Heart right ventricle (tissue), 16 donors: ENCODE measurements around the gene CFAP61. TPM values are rescaled to one million over a fixed set of nuclear protein-coding genes. Genes with fewer than 3 reads are reported as not detected.

ENCODE experiments used
- ATAC-seq, 8 donors: fragments of 200-7000 bp; cut with Tn5 transposase; one replicate each; pipeline ENCODE4 v1.9.1; 2020; ENCODE audit warnings: mild to moderate bottlenecking in 8 of 8, moderate library complexity in 8 of 8, moderate number of reproducible peaks in 1 of 8
- DNase-seq, 2 donors: peaks; one replicate each; pipeline ENCODE4 v3.0.0-alpha.2; 2020
- H3K27ac ChIP-seq, 10 donors: fragments of 200-600 bp; sonication (generic) in 2 of 10; one replicate each; pipeline versions ENCODE4 v1.5.0 to v1.8.0; 2020 to 2022; ENCODE audit warnings: mild to moderate bottlenecking in 3 of 10
- H3K27me3 ChIP-seq, 7 donors: fragments of 200-600 bp; one replicate each; pipeline ENCODE4 v1.8.0; 2021 to 2022; ENCODE audit warnings: mild to moderate bottlenecking in 2 of 7
- H3K36me3 ChIP-seq, 9 donors: fragments of 200-600 bp; sonication (generic) in 1 of 9; one replicate each; pipeline versions ENCODE4 v1.5.0 to v1.8.0; 2020 to 2022; ENCODE audit warnings: mild to moderate bottlenecking in 2 of 9
- H3K4me1 ChIP-seq, 9 donors: fragments of 200-600 bp; sonication (generic) in 1 of 9; one replicate each; pipeline versions ENCODE4 v1.5.0 to v1.8.0; 2020 to 2022; ENCODE audit warnings: mild to moderate bottlenecking in 4 of 9
- H3K4me3 ChIP-seq, 10 donors: fragments of 200-600 bp; sonication (generic) in 2 of 10; one replicate each; pipeline versions ENCODE4 v1.5.0 to v1.8.0; 2020 to 2022; ENCODE audit warnings: mild to moderate bottlenecking in 7 of 10, moderate library complexity in 2 of 10
- H3K9me3 ChIP-seq, 11 donors: fragments of 200-600 bp in 10 of 11; sonication (generic) in 2 of 11; one replicate each; pipeline versions ENCODE4 v1.5.0 to v1.8.0; 2013 to 2022; ENCODE audit warnings: mild to moderate bottlenecking in 2 of 11, control low read depth in 1 of 11, moderate library complexity in 1 of 11
- WGBS, 2 donors: extraction: QIAGEN DNeasy Blood & Tissue Kit; methylation state at CpG; one replicate each; pipeline ENCODE4 v1.1.7; 2013; ENCODE audit warnings: inconsistent platforms in 1 of 2; 5-methylcytosine and 5-hydroxymethylcytosine counted together
- intact Hi-C, 10 donors: fragments of 100-400 bp; cut with DNase I; formaldehyde crosslinking; loops; one replicate each; pipeline versions ENCODE4 v1.11.1 to v1.14.2; 2022
- polyA plus RNA-seq, 2 donors: library from polyadenylated mRNA; stranded (reverse); fragments of 200-250 nt; gene quantifications; one replicate each; pipeline ENCODE4 v1.2.3, GENCODE V29; 2013
- total RNA-seq, 10 donors: library from RNA; stranded (reverse); fragmentation: NEBNext Ultra II Directional in 3 of 10; extraction: Animal tissue kit (Norgen Biotek cat#: 25700) in 3 of 10; gene quantifications; one replicate each; pipeline versions ENCODE4 v1.2.1 to v1.2.4, GENCODE V29; 2021 to 2023
- TF ChIP-seq, protein P1 (sequence below), 9 donors: fragments of 200-600 bp; sonication (generic) in 2 of 9; IDR thresholded peaks; one replicate each; pipeline versions ENCODE4 v1.5.0 to v1.8.0; 2021 to 2022; ENCODE audit warnings: antibody characterized with exemption in 9 of 9, mild to moderate bottlenecking in 5 of 9, moderate library complexity in 1 of 9
- donor health status: Arrhythmogenic right ventricular cardiomyopathy.
- donor health status: ischemic (EF 13 %, LVEDD 7.1; RV severe dilation, severe dysfunction).
- donor health status: healthy with polysubstance abuse.
- donor health status: DM: no; HTN: yes; CAD: no.
- donor health status: DM: no; HTN: no; CAD: no.
- donor health status: ischemic (EF 25% LVEDD 6.9; RV normal size, moderate dysfunction).
- donor health status: ischemic (EF 25% LVEDD 5.7; RV mildly dilated, moderate dysfunction).
- donor health status: healthy.
- donor health status: DM: yes; HTN: yes; CAD: no.
- donor health status: Ischemic cardiomyopathy.
- donor health status: ischemic (EF 35%, LVEDD 5.7; RV mildly dilated, moderate dysfunction).
- donor health status: nonischemic (EF 11% LVEDD 7.7; RV severe dilation, severe dysfunction).
- donor health status: DM: yes; HTN: yes; CAD: no.
- donor health status: PGD.
- donor health status: ischemic (EF 29% LVEDD 5.4; RV normal size, mild dysfunction).
- donor health status: nonischemic (EF 23%, LVEDD 6.1; RV moderate dilation, normal function).

Gene CFAP61
- total and polyA plus RNA-seq, 12 donors: 8.2 to 140 (median 60.6) TPM

DNA sequence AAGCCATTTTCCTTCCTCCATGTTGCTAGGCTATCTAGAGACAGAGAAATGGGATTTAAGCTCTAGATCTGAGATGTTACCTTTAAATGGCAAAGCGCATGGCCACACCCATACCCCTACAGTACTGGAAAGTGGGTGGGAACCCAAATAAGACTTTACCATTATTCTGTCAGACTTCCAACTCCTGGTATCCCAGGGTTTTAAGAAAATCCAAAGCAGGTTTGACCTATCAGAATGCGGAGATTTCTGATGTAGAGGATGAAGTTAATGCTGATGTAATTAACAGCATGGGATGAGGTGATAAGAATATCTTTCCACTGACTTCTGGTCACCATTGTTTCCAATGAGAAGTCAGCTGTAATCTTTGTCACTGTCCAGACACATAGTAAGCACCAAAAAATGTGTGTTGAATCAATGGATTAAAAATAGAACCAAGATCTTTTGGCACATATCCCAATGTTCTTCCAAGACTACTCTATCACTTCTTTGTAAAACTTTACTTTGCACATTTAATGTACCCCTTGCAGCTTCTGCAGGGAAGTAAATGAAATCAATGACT lies 174.8 kb downstream of the CFAP61 start:
- 87 to 95% methylated on average over 2 of the region's 2 CpGs for WGBS, 2 donors
- peaks cover 0 to 10% (median 0%) of the 10 kb centered on the region in 7 donors for H3K27me3 ChIP-seq

DNA sequence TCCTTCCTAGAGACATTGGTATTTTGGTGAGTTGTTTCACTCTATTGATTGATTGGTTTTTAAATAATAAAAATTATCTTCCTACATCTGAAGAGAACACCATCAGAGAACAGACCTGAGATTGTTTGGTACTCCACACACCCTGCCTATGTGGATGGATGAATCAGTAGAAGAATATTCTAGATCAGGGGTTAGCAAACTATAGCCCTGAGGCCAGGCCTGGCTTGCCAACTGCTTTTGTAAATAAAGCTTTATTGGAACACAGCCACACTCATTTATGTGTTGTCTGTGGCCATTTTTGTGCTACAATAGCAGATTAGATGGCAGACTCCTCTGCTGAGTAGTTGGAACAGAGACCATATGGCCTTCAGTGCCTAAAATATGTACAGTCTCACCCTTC lies 176.0 kb downstream of the CFAP61 start:
- Histone ChIP-seq H3K27me3 (peaks cover 0 to 10% (median 0%) of the 10 kb centered on the region in 7 donors), H3K27ac (no peak overlapping the region), H3K4me1 (peaks cover 0 to 15% (median 7%) of the 10 kb centered on the region in 9 donors)

More for the DNA sequence above, 174.8 kb downstream of the CFAP61 start:
- H3K4me3 ChIP-seq: no peak overlapping the region
- intact Hi-C loops: no loop called here
- H3K9me3 ChIP-seq: peaks cover 0 to 18% (median 10%) of the 10 kb centered on the region in 11 donors
- no peak for DNase-seq
- no peak overlapping the region for H3K27ac ChIP-seq
- peak in 1 of 8 donors; percentile 20 for ATAC-seq
- H3K36me3 ChIP-seq: no peaks in the 10 kb centered on the region
- TF ChIP-seq, protein P1, sequence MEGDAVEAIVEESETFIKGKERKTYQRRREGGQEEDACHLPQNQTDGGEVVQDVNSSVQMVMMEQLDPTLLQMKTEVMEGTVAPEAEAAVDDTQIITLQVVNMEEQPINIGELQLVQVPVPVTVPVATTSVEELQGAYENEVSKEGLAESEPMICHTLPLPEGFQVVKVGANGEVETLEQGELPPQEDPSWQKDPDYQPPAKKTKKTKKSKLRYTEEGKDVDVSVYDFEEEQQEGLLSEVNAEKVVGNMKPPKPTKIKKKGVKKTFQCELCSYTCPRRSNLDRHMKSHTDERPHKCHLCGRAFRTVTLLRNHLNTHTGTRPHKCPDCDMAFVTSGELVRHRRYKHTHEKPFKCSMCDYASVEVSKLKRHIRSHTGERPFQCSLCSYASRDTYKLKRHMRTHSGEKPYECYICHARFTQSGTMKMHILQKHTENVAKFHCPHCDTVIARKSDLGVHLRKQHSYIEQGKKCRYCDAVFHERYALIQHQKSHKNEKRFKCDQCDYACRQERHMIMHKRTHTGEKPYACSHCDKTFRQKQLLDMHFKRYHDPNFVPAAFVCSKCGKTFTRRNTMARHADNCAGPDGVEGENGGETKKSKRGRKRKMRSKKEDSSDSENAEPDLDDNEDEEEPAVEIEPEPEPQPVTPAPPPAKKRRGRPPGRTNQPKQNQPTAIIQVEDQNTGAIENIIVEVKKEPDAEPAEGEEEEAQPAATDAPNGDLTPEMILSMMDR (IDR thresholded peaks at IDR 0.05): no peak
- peaks cover 0 to 10% (median 3%) of the 10 kb centered on the region in 9 donors for H3K4me1 ChIP-seq

DNA sequence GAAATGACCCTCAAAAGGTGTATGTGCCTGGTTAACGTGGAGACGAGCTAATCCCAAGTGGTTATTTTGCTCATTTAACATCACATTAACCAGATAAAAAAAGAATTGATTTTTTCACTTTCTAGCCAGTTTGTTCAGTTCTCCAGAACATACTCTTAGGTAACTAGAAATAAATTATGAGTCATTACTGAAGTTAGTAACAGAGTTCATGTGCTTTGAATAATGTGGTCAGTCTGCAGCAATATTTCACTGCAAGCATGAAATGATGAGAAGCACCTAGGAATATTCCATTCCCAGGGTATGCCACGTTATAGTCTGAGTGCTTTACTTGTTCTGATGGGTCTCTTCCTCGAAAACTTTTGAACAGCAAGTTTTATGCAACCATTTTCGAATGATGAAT lies 177.3 kb downstream of the CFAP61 start:
- Histone ChIP-seq H3K36me3 (no peaks in the 10 kb centered on the region), H3K27me3 (peaks cover 0 to 10% (median 0%) of the 10 kb centered on the region in 7 donors), H3K27ac (peak overlapping the region in 5 of 10 donors; percentile 0 to 67 (median 48)), H3K9me3 (peaks cover 0 to 18% (median 10%) of the 10 kb centered on the region in 11 donors), H3K4me3 (no peak overlapping the region), H3K4me1 (peaks cover 0 to 15% (median 7%) of the 10 kb centered on the region in 9 donors)
- peak in 3 of 8 donors; percentile 7 to 62 (median 29) for ATAC-seq
- 71 to 81% methylated on average over 5 of the region's 5 CpGs for WGBS, 2 donors
- intact Hi-C loops: no loop called here
- TF ChIP-seq, protein P1 (IDR thresholded peaks at IDR 0.05): no peak
- no peak for DNase-seq

More for the DNA sequence above, 176.0 kb downstream of the CFAP61 start:
- intact Hi-C loops: no loop called here
- H3K9me3 ChIP-seq: peaks cover 0 to 18% (median 10%) of the 10 kb centered on the region in 11 donors
- no peaks in the 10 kb centered on the region for H3K36me3 ChIP-seq
- ATAC-seq: no peak
- TF ChIP-seq, protein P1 (IDR thresholded peaks at IDR 0.05): no peak
- no peak for DNase-seq
- H3K4me3 ChIP-seq: no peak overlapping the region

DNA sequence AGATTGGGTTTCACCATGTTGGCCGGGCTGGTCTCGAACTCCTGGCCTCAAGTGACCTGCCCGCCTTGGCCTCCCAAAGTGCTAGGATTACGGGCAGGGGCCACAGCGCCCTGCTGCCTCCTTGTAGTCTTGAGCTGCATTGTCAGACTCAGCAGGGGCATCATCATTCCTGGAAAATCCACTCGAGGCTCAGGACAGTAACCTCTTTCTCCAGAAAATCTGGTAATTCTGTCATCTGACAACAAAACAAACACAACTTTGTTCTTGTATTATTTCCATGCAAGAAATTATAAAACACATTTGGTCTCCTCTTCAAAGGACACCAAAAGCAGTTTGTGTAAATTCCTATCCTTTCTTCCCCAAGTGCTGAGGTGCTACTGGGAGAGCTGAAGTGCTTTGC lies 178.4 kb downstream of the CFAP61 start:
- no peak for ATAC-seq
- no peak for DNase-seq
- H3K9me3 ChIP-seq: peaks cover 0 to 18% (median 10%) of the 10 kb centered on the region in 11 donors
- peaks cover 0 to 15% (median 7%) of the 10 kb centered on the region in 9 donors for H3K4me1 ChIP-seq
- H3K27ac ChIP-seq: peak overlapping the region in 1 of 10 donors; percentile 43
- H3K4me3 ChIP-seq: no peak overlapping the region
- 81 to 93% methylated on average over 6 of the region's 6 CpGs for WGBS, 2 donors
- intact Hi-C loops: loop anchor here in 3 of 10 donors (10.0 kb wide), 2 partner anchors 56 to 86 kb away; no protein-coding TSS in a partner anchor
- H3K27me3 ChIP-seq: peaks cover 0 to 10% (median 0%) of the 10 kb centered on the region in 7 donors
- no peaks in the 10 kb centered on the region for H3K36me3 ChIP-seq
- TF ChIP-seq, protein P1 (IDR thresholded peaks at IDR 0.05): no peak
